ENCODE data around the gene CNTD1.
"Not testable (repeated sequence)": the region's sequence is repeated elsewhere in the genome, so short reads cannot be mapped to it uniquely, and the experiment has no call there.

The CNTD1 gene, protein sequence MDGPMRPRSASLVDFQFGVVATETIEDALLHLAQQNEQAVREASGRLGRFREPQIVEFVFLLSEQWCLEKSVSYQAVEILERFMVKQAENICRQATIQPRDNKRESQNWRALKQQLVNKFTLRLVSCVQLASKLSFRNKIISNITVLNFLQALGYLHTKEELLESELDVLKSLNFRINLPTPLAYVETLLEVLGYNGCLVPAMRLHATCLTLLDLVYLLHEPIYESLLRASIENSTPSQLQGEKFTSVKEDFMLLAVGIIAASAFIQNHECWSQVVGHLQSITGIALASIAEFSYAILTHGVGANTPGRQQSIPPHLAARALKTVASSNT

DNA sequence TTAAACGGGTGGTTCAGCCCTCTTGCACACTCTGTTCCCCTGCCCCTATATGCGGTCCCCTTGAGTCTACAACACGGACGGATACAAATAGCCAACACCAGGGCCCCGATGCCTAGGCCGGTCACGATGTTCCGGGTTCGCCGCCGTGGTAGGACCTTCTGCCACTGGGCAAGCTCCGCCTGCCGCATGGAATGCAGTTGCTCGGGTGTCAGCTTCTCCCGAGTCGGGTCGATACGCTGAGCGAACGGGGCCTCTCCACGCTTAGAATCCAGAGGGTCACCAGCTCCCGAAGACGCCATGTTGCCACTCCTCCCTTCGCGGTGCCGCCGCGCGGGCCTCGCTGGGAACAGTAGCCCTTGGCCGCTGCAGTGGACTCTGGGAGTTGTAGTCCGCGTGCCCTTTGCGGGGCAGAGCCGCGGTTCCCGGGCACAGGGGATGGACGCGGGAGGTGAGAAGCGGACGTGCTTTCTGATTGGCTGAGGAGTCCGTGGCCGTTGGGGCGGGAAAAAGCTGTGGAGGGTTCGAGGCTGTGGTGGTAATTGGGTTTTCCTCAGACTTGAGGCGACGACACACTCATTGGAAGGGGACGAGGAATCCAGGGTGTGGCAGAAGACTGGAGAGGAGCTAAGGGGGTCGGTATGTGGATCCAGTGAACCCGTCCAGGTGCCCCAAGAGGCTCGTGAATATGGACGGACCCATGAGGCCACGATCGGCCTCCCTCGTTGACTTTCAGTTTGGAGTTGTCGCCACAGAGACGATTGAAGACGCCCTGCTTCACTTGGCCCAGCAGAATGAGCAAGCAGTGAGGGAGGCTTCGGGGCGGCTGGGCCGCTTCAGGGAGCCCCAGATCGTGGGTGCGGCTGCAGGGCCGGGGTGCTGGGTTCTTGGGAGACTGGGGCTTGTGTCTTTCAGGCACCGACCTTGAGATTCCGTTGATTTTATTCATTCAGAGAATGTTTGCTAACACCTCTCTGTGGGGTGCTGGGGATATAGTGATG, at the start of gene CNTD1, which contains the start of gene COA3:
TSS of gene CNTD1 (plus strand) at position 479 of the 998 bp plus-strand sequence. CDS start at position 686, 207 bp downstream.
TSS of gene COA3 (minus strand) at position 322 of the 998 bp plus-strand sequence. CDS start at position 299, 23 bp downstream.
- DNase-seq, result peak; percentile 92

DNA sequence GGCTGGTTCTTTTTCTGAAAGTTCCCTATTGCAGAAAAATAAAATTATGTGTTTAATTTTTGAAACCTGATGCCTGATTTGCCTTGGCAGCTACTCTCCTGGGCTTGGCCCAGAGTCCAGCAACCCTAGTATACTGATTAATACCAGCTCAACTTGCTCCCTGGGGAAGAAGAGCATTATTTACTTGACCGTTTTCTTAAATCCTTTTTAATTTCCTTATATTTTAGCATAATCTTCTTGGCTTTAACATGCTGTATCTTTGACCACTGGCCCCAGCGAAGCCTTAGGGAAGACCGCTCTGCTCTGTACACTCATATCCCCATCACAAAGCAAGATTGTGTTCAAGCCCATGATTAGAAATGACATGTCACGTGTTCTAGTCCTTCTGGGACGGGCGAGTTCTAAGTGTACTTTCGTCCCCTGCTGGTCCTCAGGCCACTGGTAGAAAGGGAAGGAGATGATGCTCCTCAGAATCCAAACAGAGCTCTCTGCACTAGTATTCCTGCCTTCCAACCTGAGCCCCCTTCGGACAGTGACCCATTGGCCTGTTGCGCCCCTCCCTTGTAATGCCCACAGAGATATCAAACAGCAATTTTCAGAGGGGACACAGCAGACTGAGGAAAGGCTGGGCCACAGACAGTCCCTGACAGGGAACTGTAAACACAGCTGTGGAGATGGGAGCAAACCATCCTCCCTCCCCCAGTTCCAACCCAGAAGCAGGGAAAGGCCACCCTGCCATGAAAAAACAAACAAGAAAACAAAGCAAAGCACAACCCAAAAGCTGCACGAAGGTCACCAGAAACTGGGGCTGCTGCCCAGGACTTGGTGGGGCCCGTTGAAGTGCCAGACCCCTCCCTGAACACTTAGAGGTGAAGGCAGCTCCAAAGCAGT, 49.5 kb upstream of the CNTD1 start:
- DNase-seq, result no peak

DNA sequence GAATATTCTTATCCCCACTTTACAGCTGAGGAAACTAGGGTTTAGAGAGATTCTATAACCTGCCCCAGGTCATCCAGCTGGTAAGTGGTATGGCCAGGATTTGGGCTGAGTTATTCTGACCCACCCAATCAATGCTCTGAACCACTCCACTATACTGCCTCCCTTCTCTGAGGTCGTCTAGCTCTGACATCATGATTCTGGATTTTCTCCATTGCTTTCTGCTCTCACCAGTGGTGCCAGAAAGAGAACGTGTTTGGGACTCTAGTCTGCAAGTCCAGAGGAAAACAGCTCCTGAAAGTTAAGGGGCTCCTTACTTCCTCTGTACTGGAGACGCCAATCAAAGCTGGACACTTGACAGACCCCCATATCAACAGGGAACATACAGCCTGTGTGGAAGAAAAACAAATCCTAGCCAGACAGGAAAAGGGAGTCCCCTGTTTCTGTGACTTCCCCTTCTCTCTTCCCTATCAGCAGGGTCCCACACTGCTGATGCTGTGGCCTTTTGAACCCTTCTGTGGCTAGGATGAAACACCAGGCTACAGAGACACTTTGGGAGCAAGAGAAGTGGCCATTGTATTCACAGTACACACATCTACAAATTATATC, 47.8 kb upstream of the CNTD1 start:
- no peak for DNase-seq

DNA sequence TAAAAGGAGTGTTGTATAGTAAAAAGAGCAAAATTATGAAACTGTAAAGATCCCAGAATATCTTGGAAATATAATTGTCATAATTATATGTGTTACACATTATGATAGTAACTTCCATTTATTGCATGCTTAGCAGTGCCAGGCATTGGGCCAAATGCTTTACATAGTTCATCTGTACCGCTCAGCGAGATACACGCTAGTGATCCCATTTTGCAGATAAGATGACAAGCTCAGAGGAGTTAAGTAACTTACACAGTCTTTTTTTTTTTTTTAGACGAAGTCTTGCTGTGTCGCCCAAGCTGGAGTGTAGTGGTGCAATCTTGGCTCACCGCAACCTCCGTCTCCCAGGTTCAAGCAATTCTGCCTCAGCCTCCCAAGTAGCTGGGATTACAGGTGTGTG, 47.0 kb upstream of the CNTD1 start:
- no peak for DNase-seq

DNA sequence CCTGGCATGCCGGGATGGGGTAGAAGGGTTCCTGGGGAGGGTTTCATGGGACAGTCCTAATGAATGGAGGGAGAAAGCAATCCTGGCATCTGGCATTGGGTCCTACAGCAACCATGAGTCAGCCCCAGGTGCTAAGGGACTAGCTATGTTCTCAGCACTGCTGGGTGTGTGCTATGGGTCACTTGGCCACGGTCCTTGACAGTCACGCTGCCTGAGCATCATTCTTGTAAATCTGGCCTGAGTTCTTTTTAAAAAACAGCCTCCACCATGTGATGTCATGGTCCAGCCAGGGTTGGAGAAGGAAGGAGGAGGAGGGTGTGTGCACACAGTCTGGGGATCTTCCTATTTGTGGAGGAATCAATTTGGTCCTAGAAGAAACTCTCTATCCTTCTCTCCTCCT, 43.9 kb upstream of the CNTD1 start:
- no peak for DNase-seq

DNA sequence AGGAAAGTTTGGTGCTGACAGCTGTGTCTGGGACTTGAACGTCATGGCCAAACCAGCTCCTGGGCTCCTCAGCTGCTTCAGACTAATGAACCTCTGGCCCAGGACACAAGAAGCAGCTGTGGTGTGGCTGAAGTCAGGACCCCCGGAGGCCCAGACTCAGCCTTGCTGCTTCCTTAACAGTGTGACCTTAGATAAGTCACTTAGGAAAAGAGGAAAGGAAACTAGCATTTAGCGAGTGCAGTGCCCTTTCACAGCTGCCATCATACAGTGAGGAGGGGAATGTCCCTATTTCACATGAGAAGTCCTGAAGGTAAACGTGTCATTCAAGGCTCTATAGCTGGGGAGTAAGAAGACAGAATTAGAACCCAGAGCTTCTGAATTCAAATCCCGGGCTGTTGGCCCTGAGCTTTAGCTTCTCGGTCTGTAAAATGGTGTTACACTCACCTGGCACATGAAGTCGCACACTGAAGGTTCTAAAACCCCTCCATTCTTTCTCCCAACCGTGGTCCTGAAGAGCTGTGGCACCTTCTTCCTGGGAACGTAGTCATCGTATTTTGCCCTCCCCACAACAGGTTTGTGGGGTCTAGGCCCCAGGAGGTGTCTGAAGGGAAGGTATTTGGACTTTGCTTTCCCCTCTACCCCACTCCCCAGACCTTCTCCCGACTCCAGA, 38.5 kb upstream of the CNTD1 start:
- DNase-seq, result no peak

DNA sequence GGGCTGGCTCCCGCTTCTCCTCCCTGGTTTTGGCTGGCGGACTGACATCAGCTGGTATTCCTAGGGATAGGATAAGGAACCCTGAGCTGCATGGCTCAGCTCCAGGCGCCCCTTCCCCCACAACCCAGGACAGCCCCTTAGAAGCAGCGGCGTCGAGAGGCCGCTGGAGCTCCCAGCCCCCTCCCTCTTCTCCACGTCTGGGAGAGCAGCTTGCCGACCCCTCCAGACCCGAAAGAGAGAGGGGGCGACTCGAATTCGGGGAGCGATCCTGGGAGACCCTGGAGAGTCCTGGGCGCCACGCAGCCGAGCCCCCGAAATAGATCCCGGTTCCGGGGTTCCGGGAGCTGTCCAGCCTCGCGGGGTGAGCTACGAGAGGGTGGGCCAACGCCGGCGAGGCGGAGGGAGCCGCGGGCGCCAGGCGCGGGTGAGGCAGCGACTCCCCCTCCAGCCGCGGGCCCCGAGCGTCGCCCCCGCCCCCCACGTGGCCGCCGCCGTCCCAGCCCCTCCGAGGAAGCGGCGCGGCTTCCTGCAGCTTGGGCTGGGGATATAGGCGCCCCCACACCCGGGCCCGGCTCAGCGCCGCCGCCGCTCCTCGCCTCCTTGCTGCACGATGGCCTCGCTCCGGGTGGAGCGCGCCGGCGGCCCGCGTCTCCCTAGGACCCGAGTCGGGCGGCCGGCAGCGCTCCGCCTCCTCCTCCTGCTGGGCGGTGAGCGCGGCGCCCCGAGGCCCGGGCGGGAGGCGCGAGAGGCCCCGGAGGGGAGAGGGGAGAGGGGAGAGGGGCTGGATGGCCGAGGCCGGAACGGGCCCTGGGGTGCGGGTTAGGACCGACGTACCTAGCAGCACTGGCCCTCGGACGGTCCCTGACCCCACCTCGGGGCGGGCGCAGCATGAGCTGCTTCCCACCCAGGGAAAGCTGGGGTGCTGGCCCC, 37.7 kb upstream of the CNTD1 start, which contains the start of gene RAMP2:
TSS of gene RAMP2 (plus strand) at position 576 of the 930 bp plus-strand sequence. CDS start at position 611, 35 bp downstream.
- peak; percentile 55 for DNase-seq

DNA sequence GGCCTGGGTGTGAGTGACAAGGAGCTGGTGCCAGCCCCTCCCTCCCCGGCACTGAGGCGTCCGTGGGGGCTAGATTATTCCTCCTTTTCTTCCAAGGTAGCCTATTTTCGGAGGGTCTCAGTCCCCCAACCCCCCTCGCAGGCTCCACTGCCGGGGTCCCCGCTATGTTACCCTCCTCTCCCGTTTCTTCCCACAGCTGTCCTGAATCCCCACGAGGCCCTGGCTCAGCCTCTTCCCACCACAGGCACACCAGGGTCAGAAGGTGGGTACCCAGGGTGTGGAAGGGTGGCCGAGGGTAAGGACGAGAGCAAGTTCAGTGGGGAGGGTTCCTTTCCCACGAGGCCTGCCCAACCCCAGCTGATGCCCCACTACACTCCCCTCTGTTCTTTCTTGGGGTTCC, 37.0 kb upstream of the CNTD1 start:
- DNase-seq, result no peak

DNA sequence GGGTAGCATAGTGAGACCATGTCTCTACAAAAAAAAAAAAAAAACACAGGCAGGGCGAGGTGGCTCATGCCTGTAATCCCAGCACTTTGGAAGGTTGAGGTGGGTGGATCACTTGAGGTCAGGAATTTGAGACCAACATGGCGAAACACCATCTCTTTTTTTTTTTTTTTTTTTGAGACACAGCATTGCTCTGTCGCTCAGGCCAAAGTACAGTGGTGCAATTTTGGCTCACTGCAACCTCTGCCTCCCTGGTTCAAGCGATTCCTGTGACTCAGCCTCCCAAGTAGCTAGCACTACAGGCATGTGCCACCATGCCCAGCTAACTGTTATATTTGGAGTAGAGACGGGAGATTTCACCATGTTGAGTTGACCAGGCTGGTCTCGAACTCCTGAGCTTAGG, 32.5 kb upstream of the CNTD1 start:
- DNase-seq, result no peak

DNA sequence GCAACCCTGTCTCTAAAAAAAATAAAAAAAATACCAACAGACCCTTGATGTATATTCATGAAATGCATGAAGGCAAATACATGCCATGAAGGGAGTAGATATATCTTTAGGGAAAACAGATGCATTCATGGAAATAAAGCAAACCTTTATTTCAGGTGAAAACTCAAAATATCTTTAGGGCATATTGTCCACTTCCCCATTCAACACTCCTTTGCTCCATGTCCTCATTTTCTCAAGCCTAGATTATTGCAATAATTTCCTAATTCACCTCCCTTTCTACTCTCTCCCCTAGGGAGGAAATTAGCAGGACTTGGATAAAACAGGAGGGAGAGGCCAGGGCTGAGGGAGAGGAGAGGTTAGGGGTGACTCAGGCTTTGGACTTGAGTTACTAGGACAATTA, 31.1 kb upstream of the CNTD1 start:
- no peak for DNase-seq

DNA sequence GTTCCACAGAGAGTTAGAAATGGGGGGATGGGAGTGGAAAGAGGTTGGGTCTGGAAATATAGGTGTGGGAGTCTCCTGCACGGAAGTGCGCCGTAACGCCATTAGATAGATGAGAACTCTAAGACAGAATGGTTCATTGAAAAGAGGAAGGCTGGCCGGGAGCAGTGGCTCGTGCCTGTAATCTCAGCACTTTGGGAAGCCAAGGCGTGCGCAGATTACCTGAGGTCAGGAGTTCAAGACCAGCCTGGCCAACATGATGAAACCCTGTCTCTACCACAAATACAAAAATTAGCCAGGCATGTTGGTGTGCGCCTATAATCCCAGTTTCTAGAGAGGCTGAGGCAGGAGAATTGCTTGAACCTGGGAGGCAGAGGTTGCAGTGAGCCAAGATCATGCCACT, 30.7 kb upstream of the CNTD1 start:
- not testable (repeated sequence) for DNase-seq

DNA sequence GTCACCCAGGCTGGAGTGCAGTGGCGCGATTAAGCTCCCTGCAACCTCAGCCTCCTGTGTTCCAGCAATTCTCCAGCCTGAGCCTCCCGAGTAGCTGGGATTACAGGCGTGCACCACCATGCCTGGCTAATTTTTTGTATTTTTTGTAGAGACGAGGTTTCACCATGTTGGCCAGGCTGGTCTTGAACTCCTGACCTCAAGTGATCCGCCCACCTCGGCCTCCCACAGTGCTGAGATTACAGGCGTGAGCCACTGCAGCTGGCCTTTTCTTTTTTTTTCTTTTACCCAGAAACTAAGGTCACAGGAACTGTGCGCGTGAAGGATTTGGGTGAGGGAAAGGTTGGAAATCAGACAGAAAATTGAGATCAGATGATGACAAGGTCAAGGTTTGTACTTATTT, 28.7 kb upstream of the CNTD1 start:
- not testable (repeated sequence) for DNase-seq

DNA sequence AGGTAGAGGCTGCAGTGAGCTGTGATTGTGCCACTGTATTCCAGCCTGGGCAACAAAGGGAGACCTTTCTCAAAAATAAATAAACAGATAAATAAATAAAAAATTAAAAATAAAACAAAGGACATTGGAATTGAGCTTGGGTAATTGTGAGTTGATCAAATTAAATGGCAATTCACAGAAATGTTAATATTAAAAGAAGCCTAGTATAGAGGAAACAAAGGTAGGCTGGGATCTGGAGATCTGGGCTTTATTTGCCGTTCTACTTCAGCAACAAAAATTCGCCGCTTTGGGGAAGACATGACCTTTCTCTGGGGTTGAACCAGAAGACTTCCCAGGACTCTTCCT, 25.7 kb upstream of the CNTD1 start:
- no peak for DNase-seq

DNA sequence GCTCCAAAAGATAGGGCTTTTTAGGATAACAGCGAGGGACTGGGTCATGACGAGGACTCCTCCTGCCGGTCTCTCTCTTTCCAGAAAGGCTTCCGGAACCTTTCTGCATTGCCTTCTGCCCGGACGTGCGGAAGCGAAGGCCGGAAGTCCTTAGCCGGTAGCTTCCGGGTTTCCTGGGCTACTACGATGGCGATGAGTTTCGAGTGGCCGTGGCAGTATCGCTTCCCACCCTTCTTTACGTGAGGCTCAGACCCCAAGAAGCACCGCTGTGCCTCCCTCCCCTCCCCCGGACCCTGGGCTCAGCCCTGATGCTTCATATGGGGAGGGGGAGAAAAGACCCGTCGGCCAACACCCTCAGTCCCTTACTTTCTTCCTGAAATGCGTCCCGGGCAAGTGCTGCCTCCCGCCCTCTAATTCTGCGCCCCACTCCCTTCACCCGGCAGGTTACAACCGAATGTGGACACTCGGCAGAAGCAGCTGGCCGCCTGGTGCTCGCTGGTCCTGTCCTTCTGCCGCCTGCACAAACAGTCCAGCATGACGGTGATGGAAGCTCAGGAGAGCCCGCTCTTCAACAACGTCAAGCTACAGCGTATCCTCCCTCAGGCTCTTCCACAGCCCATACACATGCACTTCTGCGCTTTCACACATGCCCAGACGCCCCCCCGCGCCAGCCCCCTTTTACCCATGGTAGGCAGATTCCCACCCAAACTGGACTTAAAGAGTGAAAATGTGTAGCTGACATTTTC, 25.2 kb upstream of the CNTD1 start, which contains the start of gene VPS25:
TSS of gene VPS25 (plus strand) at position 160 of the 746 bp plus-strand sequence. CDS start at position 187, 27 bp downstream.
- DNase-seq, result peak; percentile 89

DNA sequence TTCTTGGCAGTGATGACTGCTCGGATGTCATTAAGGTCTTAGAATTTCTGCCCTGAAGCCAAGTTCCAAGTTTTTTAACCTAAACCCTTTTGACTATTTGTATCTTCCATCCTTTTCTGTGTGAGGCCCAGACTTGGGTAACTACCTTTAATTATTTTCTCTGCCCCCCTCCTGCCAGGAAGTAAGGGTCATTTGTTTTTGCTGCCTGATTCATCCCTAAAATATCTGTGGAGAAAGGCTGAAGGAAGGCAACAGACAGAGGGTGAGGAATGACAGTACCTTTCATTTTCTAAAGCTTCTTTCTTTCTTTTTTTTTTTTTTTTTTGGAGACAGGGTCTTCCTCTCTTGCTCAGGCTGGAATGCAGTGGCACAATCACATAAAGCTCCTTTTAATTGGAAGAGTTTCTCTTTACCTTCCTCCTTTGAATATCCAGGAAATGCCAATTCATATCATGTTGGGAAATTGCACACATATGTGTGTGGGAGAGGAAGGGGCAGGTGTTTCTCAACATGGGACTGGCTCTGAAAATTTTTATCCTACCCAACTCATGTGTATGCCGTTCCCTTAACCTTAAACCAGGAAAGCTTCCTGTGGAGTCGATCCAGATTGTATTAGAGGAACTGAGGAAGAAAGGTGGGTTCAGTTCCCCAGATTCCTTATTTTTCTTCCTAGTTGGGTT, 24.5 kb upstream of the CNTD1 start:
- no peak for DNase-seq

DNA sequence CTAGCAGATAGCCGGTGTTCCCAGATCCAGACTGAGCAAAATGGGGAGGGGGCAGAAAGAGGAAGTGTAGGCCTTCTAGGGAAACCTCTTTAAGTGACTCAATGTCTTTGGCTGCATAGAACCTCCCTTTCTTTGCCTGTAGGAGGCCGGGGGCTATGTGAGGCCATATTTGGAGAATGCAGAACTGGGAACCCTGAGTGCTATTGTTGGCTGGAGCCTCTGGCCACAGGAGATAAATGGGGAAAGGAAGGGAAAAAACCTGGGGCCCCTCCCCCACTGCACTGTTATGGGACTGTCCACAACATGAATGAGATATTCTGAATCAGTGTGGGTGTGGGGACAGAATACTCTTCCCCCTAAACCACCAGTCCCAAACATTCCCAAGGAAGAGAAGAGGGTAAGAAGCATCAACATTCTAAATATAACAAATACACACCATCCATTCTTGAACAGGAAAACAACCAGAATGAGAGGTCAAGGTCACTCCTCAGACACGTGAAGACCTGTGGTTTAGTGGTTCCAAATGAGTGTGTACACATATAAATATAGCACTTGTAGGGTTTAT, 23.0 kb upstream of the CNTD1 start:
- no peak for DNase-seq

DNA sequence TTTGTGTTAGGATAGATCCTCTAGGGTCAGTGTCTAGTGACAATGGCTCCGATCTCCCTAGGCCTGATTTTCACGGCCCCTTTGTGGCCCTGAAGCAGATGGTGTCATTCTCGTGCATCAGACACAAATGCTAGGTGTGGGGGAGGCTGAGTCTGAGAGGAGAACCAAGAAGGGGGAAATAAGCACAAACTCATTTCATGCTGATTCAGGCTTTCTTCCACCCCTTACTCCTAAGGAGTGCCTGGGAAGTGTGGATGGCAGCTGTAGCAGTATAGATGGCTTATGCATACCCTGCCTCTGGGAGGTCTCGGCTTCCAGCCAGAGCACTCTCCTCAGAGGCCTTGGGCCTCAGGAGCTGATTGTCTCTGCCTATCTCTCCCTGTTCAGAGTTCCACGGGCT, 20.1 kb upstream of the CNTD1 start:
- no peak for DNase-seq

DNA sequence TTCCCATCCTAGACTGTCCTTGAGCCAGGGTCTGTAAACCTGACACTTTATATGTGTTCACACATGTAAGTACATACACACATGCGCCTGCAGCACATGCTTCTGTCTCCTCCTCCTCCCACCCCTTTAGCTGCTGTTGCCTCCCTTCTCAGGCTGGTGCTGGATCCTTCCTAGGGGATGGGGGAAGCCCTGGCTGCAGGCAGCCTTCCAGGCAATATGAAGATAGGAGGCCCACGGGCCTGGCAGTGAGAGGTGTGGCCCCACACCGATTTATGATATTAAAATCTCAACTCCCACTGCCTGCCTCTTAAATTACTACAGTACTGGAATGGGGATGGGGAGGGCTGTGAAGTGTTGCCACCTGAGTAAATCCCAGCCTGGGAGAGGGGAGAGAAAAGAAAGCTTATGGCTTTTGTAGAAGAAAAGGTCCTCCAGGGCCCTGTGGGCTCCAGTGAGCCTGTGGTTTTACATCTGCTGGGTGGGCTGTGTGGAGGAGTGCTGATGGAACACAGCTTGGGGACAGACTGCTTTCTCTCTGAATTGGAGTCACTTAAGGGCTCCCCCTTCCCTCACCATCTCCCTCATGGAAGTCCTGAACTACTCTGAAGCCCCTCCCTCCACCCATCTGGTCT, 19.2 kb upstream of the CNTD1 start:
- DNase-seq, result no peak
